GM19238 (cell line): ENCODE data around the gene CYBRD1.
"Not testable (repeated sequence)": the region's sequence is repeated elsewhere in the genome, so short reads cannot be mapped to it uniquely, and the experiment has no call there.

ENCODE experiments used
- DNase-seq: peaks from one replicate; pipeline ENCODE4 v3.0.0; 2011; ENCODE audit warnings: low spot score; ENCODE audit not compliant: insufficient read length

CYBRD1 gene, protein sequence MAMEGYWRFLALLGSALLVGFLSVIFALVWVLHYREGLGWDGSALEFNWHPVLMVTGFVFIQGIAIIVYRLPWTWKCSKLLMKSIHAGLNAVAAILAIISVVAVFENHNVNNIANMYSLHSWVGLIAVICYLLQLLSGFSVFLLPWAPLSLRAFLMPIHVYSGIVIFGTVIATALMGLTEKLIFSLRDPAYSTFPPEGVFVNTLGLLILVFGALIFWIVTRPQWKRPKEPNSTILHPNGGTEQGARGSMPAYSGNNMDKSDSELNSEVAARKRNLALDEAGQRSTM

DNA sequence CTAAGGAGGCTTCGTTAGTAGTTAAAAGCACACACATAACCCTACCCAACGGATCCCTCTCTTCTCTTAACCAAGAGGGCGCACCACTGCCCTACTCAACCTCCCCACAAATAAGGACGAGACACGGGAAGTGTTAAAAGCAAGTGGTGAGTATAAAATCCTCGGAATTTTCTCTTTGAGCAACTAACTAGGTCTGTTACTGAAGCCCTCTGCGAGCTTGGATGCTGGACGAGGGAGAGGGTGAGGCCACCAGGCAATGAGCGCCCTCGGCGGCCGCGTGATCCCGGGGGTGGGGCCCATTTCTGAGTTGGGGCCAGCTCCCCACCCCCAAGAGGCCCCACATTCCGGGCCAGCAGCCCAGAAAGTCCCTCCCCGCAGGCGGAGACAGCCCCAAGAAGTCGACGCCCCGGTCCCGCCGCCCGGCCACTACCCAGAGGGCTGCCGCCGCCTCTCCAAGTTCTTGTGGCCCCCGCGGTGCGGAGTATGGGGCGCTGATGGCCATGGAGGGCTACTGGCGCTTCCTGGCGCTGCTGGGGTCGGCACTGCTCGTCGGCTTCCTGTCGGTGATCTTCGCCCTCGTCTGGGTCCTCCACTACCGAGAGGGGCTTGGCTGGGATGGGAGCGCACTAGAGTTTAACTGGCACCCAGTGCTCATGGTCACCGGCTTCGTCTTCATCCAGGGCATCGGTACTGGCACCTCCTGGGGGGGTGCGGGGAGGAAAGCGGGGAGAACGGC, at the start of gene CYBRD1:
Gene CYBRD1 (plus strand): TSS at position 423 of the 736 bp plus-strand sequence. CDS start 72 bp downstream, at position 495.
- peak; percentile 41 for DNase-seq

DNA sequence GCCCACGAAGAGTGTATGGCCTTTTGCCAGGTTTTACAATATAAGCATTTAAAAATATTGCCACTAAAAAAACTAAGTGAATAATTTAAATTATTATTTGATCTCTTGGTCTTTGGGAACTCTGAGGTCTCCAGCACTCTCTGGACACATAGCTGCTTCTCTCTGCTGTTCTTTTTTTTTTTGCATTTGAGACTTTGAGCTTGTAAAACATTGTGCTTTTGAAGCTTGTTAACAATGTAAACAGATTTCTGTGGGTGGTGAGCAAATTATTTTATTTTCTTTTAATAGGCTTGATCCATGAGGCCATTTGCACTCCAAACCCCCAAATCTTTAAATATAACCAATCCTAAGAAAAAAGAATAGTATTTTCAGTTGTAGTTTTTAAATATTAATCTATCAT, 46.3 kb upstream of the CYBRD1 start:
- DNase-seq = no peak

DNA sequence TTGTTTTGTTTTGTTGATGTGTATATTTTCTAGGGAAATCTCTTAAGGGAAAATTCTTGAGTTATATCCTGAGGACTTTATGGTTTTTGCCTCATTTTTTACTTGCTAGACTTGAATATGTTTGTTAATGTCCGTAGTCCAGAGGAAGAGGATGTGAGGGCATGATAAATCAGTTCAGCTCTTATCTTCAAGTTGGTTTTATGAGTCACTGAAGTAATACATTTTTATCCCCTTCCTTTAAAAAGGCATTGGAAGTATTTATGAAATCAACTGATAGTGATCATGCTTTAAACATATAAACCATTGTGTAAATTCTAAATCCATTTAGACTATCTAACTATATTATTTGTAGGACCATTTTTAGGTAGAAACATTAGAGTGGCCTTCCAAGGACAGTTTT, 43.9 kb upstream of the CYBRD1 start:
- DNase-seq = no peak

DNA sequence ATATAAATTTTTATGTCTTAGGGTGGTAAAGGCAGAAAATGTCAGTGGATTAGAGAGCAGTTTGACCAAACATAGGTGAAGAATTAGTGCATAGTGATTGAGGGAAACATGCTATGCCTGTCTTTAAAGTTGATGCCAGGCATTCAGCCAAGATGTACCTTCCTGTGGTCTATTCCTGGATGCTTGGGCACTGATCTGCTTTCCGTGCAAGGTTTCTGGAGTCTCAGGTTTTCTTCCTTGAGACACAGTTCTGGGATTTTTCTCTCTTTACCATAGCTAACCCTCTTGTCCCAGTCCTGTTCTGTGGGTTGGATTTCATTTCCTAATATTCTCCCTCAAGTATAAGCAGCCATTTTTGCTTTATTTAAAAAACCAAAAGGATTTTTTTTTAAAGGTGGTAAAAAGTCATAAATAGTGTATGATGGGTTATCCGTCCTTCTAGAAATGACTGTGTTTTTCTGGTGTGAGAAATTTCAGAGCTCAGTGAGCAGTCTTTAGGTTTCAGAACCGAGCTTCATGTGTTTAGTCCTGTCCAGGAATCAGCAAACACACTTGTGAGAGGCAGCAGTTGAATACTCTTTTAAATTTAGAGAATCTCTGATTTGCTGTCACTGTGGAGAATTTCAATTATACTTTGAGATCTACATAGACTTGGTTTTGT, 43.0 kb upstream of the CYBRD1 start:
- DNase-seq = no peak

DNA sequence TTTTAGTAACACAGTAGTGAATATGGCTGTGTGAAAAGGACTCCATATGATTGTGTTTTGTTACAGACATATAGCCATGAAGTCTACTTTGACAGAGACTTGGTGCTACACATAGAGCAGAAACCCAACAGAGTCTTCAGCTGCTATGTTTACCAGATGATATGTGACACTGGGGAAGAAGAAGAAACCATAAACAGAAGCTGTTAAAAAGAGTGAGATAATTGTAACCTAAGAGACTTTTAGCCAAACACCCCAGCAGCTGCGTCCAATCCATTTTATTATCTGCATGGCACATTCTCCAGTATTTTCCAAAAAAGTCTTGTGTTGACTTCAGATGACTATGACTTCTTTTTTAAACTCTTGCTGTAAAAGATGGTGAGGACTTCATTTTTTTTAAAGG, 41.4 kb upstream of the CYBRD1 start:
- DNase-seq = no peak

DNA sequence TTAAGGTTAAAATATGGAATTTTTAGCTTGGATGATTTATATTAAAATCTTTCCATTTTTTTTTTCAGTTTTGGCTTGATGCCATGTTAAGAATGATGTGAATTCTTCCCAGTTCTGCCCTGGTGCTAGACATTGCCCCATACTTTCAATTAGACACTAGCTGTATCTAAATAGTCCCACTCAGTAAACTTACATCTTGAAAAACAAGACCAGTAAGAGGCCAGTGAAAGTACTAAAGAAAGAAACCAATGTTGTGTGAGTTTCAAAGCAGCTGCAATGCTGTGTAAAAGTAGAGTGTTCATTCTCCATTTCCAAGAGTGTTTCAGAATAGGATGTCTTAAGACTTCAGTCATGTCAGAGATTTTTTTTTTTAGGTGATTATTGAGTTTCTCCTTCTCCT, 40.0 kb upstream of the CYBRD1 start:
- DNase-seq = no peak

DNA sequence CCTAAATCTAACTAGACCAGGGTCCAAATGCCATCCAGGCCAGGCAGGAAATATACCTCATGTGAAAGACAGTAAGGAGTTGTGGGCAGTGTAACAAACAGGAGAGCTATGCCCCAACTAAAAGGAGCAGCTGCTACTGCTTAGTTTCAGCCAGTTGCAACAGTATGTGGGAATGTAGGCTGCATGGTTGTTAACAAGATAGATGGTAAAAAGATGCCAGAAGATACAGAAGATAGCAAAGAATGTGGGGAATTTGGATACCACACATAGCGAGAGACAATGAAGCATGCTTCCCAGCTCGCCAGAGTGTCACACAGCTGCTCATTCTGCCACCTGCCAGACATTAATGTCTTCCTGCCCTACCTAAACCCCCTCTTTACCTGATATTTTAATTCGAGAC, 39.4 kb upstream of the CYBRD1 start:
- DNase-seq = no peak

DNA sequence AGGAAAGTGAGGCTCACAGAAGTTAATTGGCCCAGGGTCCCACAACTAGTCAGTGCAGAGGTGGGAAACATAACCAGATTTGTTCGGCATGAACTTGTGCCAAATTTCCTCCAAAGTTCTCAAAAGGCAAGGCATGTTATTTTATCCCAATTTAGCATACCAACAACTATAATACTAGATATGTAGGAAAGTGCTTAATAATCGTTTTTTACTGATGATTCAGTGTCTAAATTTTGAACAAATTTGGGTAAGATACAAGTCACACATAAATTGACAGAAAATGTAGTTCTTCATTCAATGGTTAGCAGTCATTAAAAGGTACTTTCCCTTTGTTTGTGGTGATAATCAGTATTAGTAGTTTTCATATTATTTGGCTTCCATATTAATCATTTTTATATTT, 38.5 kb upstream of the CYBRD1 start:
- no peak for DNase-seq

DNA sequence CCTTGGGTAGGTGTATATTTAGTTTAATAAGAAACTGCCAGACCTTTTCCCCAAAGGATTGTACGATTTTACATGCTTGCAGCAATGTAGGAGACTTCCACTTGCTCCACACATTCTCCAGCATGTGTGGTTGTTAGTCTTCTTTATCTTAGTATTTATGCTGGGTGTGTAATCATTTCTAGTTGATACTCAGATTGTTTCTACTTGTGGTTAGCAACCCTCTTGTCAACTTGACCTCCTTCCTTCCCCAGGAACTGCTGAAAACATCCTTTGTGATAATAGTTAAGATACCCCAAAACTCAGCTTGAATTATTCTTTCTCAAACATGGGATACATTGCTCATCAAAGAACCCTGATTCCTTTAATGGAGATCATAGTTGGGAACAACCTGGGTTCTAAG, 37.2 kb upstream of the CYBRD1 start:
- DNase-seq = no peak

DNA sequence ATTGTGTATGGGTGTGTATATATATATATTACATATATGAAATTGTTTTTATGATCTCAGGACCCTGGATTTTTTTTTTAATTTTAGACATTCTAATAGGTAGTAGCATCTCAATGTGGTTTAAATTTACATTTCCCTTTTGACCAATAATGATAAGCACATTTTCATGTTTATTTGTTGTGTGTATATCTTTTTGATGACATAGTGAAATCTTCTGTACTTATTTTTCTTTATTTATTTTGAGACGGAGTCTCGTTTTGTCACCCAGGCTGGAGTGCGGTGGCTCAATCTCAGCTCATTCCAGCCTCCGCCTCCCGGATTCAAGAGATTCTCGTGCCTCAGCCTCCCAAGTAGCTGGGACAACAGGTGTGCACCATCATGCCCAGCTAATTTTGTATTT, 35.1 kb upstream of the CYBRD1 start:
- no peak for DNase-seq

DNA sequence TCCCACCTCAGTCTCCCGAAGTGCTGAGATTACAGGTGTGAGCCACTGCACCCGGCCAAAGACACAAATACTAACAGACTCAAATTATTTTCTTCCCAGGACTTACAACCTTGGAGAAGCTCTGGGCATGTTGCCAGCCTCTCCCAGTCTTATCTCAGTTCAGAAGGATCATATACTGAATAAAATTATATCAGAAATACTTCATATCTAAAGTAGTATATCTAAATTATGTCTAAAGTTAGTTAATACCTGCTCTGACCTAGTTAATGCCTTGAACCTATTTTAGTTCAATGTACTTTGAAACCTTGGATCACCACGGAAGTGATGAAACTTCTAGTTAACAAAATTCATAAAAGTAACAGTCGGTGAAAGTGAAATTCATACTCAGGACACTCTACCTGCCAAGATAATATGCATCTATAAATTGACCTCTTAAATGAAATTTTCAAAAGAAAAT, 34.4 kb upstream of the CYBRD1 start:
- no peak for DNase-seq

DNA sequence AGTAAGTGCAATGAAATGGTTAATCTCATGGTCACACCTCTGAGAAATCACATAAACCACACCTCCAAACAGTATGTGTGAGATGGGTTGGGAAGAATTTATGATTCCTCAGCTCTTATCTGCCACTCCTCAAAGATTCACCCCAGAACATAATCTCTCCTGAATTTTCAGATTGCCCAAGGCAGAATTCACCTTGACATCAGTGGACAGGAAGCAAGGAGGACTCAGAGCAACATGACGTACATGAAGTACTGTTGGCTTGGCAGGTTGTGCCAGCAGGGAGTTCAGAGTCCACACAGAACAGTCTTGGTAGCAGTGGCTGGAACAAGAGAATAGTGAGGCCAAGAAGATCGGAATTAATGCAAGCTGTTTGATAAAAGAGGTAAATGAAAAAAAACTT, 31.7 kb upstream of the CYBRD1 start:
- DNase-seq = no peak

DNA sequence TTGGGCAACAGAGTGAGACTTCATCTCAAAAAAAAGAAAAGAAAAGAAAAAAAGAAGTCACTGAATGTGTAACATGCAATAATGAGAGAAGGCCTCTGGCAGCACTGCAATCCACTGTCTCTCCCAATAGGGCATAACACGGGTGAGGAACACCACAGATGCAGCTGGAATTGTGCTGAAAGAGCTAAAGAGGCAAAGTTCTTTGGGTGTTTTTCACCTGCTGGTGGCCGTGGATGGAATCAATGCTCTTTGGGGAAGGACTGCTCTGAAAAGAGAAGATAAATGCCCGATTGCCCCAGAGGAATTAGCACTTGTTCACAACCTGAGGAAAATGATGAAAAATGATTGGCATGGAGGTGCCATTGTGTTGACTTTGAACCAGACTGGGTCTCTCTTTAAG, 31.0 kb upstream of the CYBRD1 start:
- DNase-seq = no peak

DNA sequence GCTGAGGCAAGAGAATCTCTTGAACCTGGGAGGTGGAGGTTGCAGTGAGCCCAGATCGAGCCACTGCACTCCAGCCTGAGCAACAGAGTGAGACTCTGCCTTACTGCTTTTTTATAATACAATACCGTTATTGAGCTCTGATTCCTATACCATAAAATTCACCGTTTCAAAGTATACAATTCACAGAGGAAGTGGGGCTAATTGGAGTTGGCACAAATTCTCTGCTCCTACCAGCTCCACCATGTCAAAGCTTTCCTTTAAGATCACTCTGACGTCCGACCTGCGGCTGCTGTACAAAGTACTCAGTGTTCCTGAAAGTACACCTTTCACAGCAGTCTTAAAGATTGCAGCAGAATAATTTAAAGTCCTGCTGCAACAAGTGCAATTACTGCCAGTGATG, 29.6 kb upstream of the CYBRD1 start:
- no peak for DNase-seq

DNA sequence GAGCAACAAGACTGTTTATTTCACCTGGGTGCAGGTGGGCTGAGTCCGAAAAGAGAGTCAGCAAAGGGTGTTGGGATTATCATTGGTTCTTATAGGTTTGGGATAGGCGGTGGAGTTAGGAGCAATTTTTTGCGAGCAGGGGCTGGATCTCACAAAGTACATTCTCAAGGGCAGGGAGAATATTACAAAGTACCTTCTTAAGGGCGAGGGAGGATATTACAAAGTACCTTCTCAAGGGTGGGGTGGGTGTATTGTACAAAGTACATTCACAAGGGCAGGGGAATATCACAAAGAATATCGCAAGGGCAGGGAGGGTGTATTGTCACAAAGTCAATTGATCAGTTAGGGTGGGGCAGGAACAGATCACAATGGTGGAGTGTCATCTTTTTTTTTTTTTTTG, 24.6 kb upstream of the CYBRD1 start:
- DNase-seq = not testable (repeated sequence)

DNA sequence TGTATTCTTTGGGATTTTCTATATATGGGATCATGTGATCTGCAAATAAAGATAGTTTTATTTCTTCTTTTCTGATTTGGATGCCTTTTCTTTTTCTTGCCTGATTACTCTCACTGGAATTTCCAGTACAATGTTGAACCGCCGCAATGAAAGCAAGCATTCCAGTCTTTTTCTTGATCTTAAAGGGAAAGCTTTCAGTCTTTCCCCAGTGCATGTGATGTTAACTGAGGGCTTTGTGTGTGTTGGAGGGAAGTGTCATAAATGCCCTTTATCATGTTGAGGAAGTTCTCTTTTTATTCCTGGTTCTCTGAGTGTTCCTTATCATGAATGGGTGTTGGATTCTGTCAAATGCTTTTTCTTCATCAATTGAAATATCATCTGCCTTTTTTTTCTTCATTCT, 16.9 kb upstream of the CYBRD1 start:
- no peak for DNase-seq

DNA sequence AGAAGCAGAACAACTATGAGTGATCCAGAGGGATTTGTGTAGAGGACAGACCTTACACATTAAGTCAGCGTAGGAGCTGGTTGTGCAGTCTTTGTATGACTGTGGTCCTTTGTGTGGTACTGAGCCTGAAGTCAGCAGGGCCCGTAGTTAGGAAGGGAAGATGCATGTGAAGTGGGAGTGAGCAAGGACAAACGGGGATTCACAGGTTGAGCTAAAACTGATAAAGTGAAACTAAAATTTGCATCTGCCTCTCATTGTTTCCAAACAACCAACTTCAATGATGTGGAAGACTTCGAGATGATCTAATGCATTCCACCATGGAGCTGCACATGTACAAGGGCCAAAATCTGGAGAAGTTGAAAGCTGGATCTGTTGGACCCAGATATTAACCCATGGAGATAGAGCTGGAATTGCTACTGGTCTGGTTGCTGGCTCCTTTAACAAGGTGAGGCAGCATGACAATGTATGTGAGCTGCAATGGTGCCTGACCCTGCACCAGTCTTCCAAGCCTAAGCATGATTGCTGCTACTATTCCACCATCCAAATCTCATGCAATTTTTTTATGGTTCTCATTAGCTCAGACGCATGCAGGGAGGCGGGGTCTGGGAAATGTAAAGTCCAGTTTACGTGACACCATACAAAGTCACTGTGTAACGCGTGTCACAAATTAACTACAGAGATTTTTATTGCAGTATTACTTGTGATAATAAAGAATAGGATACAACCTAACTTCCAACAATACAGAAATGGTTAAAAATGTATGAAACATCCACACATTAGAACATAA, 12.1 kb upstream of the CYBRD1 start:
- DNase-seq = peak; percentile 21

DNA sequence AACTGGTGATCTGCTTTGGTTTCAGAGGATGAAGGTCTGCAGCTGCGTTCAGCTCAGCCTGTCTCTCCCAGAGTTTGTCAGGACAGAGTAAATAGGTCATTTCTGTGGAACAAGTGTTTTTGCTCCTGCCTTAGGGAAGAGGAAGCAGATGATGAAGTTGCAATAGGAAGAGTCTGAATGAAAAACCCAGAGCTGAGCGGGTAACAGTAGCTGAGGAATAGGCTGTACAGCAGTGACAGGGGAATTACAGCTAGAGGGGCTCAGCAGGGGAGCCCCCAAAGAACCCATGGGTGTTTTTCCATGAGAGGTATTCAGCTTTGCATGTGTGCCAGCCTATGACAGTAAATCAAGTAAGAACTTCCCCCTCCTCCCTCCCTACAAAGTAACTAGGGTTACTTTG, 10.3 kb upstream of the CYBRD1 start:
- DNase-seq = no peak

DNA sequence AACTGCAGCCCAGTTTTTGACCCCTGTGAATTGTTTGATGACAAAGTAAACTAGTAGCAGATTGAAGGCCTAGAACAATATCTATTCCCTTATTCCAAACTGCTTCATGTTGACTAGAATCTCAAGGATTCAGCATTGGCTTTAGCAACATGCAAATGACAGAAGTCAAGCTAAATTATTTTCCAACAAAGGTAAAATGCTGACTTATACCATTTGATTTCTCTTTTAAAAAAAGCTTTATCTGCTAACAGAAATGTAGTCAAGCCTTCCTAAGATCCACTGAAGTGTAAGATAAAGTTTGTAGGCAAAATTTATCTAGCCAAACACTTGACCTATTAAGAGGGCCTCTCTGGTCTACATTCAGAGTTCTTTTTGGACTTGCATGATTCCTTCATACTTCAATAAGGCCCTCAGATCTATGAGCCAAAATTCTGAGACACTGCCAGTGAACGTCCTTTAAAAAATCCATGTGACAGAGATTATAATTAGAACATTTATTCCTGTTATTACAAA, 9.5 kb upstream of the CYBRD1 start:
- no peak for DNase-seq

DNA sequence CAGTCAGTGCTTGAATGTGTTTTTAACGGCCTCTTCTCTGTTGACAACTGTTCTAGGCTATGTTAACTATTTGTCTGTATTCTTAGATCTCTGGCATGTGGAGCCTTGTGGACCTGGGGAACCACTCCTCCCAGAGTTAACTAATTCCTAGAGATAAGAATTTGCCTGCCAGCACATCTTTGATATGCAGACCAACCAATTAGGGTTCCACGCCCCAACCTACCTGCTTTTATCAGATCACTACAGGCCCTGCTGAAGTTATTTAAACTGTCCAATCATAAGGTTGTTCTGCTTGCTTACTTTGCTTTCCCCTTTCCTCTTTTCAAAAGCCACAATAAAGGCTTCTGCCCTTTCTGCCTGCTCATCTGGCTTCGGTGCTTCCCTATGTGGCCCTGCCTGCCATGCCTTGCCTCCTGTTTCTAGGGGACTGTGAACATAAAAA, 8.5 kb upstream of the CYBRD1 start:
- no peak for DNase-seq

DNA sequence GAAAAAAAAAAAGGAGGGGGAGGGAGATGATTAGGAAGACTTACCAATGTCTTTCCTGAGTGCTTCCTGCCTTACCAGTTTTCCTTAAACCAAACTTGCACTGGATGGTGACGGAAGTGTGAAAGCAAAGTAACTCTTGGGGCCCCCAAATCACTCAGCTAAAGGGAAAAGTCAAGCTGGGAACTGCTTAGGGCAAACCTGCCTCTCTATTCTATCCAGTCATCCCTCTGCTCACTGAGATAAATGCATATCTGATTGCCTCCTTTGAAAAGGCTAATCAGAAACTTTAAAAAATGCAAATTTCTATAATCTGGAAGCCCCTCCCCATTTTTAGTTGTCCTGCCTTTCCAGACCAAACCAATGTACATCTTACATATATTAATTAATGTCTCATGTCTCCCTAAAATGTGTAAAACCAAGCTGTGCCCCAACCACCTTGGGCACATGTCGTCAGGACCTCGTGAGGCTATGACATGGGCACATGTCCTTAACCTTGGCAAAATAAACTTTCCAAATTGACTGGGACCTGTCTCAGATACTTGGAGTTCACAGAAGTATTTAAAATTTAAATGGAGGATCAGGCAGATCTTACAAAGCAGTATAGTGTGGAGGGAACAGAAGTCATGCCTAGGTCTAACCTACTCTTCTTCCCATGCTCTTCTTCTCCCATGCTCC, 7.2 kb upstream of the CYBRD1 start:
- no peak for DNase-seq
